Measurements from ENCODE around the gene SLC8A2.

- TF ChIP-seq POLR2A (IDR thresholded peaks at IDR 0.05) = no peak
- TF ChIP-seq, protein P1, sequence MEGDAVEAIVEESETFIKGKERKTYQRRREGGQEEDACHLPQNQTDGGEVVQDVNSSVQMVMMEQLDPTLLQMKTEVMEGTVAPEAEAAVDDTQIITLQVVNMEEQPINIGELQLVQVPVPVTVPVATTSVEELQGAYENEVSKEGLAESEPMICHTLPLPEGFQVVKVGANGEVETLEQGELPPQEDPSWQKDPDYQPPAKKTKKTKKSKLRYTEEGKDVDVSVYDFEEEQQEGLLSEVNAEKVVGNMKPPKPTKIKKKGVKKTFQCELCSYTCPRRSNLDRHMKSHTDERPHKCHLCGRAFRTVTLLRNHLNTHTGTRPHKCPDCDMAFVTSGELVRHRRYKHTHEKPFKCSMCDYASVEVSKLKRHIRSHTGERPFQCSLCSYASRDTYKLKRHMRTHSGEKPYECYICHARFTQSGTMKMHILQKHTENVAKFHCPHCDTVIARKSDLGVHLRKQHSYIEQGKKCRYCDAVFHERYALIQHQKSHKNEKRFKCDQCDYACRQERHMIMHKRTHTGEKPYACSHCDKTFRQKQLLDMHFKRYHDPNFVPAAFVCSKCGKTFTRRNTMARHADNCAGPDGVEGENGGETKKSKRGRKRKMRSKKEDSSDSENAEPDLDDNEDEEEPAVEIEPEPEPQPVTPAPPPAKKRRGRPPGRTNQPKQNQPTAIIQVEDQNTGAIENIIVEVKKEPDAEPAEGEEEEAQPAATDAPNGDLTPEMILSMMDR (IDR thresholded peaks at IDR 0.05) = no peak
Observed at GRCh38 chr19:47498561-47498960, 26.9 kb upstream of the SLC8A2 start.
